Measurements from ENCODE around the gene STARD7.
A peak's percentile ranks its signal among the peaks of the same experiment; 100 is the strongest.

The STARD7 gene

DNA sequence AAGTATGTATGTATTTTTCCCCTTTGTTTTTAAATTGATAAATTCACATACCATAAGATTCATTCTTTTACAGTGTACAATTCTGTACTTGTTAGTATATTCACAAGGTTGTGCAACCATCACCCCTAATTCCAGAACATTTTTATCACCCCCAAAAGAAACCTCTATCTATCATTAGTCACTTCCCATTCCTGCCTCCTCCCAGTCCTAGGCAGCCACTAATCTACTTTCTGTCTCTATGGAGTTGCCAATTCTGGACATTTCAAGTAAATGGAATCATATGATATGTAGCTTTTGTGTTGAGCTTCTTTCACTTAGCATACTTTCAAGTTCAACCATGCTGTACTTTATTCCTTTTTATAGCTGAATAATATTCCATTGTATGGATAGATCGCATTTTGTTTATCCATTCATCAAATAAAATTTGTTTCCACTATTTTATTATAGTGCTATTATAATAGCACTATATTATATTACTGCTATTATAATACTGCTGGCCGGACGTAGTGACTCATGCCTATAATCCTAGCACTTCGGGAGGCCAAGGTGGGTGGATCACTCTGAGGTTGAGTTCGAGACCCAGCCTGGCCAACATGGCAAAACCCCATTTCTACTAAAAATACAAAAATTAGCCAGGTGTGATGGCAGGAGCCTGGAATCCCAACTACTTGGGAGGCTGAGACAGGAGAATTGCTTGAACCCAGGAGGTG is 10.9 kb downstream of the STARD7 start:
- no peak for DNase-seq (ENCODE audit: low spot score)

DNA sequence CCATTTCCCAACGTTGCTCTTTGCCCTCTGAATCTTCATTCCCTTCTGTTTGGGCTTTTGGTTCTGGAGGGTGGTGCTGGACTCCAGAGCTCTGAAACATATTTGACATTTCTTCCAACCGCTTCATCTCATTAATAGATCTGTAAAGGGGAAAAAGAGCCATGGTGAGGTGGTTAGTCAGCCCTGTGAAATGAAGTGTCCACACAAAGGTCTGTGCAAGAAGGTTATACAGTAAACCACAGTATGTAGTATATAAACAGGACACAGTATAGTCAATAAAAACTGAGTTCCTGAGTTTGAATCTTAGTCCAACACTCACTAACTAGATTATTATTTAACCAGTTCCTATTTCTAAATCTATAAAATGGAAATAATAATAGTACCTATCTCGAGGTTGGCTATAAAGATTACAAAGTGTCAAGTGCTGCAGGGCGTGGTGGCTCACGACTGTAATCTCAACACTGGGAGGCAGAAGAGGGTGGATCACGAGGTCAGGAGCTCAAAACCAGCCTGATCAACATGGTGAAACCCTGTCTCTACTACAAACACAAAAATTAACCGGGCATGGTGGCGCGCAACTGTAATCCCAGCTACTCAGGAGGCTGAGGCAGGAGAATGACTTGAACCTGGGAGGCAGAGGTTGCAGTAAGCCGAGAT is 13.1 kb downstream of the STARD7 start:
- DNase-seq (ENCODE audit: low spot score), result no peak

DNA sequence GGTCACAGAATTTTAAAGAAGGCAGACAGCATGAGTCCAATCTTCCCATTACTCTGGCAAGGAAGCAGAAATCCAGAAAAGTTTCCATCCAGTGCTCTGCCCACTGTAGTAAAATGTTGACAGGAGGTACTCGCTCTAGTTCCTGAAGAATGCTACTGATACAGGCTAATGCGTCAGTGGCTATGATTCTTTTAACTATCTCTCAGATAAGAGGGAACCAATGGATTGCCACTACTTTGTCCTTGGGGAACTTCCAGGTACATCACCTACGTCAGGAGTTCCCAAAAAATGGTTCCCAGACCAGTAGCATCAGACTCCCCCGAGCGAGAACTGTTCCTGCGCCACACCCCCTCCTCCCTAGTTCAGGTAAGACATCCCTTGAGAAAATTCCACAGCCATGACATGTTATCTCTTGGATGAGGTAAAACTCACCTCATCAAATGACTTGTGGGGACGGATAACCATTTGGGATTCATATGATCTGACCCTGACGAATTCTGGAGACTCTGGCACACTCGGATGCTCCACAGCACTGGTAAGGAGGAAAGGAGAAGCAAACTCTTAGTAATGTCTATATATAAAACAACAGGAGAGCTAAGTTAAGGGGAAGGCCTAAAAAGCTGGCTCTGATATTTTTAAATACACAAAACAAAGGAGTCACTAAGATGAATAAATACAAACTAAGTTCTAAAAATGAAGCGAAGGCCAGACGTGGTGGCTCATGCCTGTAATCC is 16.5 kb downstream of the STARD7 start:
- no peak for DNase-seq (ENCODE audit: low spot score)

DNA sequence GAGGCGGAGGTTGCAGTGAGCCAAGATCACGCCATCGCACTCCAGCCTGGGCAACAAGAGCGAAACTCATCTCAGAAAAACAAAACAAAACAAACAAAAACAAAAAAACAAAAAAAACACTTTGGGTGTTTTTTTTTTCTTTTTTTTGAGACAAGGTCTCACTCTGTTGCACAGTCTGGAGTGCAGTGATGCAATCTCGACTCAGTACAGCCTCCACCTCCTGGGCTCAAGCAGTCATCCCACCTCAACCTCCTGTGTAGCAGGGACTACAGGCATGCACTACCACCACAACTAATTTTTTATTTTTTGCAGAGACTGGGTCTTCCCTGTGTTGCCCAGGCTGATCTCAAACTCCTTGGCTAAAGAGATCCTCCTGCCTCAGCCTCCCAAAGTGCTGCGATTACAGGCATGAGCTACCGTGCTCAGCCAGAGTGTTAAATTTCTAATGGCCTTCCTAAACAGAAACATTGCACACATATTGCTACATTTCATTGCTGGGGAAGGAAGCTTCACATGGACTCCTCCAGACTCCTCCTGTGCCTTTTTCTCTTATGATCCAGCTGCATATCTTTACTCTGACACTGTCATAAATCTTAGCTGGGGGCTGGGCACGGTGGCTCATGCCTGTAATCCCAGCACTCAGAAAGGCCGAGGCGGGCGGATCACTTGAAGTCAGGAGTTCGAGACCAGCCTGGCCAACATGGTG is 19.7 kb downstream of the STARD7 start:
- no peak for DNase-seq (ENCODE audit: low spot score)

DNA sequence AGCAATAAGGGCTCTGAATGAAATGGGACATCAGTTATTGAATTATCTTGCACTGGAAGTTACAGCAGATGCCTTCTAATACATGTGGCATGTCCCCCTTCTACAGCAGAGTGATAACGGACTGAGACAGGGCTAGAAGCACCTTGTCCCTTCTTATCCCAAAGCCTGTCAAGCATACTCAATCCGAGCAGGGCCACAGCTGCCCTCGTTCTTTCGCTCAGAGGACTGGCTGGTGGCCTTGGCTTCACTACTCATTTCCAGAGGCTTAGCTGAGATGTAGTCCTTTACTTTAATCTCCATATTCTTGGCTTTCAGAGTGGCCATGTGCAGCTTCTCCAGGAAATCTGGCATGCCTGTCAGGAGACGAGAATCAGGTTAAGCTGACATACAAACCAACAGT is 22.1 kb downstream of the STARD7 start:
- DNase-seq (ENCODE audit: low spot score), result no peak

DNA sequence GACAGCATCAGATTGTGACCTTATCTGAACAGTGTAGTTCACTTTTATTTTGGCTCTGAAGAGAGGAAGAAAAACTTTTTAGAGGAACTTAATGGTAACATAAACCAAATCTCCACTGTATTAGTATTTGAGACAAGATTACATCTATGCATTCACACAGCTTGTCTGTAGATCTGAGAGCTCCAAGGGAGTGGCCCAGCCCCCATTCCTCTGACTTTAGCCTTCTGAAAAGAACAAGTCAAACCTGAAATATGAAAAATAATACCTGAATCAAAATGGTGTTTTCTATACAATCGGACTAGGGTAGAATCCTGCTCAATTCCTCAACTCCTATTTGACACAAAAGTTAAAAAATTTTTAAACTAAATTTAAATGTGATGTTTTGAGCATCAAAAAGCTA is 23.1 kb downstream of the STARD7 start:
- no peak for DNase-seq (ENCODE audit: low spot score)

DNA sequence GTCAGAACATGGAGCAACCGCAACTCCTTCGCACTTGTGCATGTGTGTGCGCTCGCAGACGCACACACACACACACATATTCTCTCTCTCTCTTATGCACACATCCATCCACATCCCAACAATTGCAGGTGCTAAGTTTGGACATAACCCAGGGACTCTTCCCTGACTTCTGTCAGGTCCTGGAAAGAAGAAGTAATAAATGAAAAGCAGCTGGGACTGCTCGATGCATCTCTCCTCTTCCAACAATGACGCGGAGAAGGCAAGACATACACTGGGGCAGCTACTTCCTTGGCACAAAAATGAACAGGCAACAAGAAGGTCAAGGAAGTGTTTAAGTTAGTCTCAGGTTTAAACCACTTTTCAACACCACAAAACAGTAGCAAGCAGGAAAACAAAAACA is 23.6 kb downstream of the STARD7 start:
- no peak for DNase-seq (ENCODE audit: low spot score)

DNA sequence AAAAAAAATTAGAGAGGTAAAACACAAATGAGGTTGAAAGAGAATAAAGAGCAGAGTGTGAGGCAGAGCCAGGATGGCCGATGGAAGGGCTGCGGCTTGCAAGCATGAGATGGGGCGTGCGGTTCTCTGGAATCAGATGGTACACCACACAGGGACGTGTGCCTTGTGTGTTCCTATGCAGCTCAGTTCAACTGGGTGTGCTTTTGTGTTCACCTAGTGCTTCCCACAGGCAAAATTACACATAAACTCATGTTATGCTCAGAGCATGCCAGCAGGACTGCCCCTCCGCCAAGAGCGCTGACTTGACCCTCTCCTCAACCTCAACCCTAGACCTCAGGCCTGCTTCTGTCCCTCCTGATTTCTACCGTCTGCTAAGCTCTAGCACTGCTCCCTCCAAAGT is 24.4 kb downstream of the STARD7 start:
- DNase-seq (ENCODE audit: low spot score), result no peak

DNA sequence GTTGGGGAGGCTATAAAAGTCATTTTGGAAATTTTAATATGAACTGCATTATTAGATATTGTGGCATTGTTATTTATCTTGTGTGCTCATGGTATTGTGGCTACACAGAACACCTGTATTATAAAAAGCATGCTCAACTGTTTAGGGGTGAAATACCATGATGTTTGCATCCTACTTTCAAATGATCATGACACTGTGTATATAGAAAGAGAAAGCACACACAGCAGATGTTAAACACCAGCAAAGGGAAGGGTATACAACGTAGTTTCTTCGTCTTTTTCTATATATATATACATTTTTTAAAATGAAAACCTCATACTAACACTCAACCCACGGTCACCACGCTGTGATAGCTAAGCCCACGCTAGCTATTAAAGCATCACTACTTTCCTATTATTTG is 27.1 kb downstream of the STARD7 start:
- DNase-seq (ENCODE audit: low spot score), result no peak

DNA sequence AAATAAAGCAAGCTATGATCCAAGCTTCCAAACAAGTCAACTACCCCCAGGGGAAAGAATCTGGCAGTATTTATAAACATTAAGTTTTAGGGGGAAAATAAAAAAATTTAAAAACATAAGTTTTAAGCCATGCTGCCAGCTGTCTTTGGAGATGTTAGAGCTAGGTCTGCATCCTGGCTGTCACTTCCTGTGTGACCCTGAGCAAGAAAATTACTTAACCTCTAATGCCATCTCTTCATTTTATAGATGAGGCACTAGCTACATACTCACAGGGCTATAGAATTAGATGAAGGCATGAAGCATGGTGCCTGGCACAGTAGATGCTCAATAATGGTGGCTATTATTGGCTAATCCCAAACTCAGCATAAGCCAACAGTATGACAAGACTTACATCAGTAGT is 28.1 kb downstream of the STARD7 start:
- no peak for DNase-seq (ENCODE audit: low spot score)

DNA sequence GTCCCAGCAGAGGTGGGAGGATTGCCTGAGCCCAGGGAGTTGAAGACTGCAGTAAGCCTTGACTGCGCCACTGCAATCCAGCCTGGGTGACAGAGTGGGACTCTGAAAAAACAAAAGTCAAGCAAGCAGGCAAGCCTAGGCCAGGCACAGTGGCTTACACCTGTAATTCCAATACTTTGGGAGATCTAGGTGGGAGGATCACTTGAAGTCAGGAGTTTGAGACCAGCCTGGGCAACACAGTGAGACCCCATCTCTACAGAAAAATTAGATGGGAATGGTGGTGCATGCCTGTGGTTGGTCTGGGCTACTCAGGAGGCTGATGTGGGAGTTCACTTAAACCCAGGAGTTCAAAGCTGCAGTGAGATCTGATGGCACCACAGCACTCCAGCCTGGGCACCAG is 28.6 kb downstream of the STARD7 start:
- DNase-seq (ENCODE audit: low spot score), result no peak

DNA sequence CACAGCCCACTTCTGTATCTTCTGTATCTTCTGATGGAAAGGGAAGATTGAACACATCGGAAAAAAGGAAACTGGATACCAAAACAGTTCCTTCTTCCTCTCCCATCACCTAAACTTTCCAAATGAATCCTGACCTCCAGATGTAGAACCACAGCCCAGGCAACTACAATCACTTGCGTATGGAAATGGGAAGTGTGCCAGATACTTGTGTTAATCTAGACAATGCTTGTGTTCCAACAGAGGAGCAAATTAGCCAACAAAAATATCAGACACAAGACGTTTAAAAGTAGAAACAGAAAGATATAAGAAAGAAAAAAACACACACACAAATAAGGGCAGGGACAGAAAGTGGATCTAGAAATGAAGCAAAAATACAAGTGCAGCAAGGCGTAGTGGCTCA is 32.0 kb downstream of the STARD7 start:
- DNase-seq (ENCODE audit: low spot score), result no peak

DNA sequence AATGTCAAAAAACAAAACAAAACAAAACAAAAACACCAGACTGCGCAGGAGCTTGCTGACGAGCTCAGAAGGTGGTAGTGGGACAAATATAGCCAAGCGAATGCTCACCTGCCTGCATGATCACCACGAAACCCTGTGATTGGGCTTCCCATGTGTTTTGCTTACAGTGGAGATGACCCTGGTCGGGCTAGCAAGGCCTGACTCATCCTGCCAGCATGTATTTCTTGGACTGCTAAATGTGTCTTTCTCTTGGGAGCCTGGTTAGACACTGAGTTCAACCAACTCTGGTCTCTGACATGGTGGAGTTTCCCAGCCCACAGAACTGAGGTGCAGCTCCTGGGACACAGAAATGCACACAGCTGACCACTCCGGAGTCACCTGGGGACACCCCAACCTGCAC is 32.7 kb downstream of the STARD7 start:
- no peak for DNase-seq (ENCODE audit: low spot score)

DNA sequence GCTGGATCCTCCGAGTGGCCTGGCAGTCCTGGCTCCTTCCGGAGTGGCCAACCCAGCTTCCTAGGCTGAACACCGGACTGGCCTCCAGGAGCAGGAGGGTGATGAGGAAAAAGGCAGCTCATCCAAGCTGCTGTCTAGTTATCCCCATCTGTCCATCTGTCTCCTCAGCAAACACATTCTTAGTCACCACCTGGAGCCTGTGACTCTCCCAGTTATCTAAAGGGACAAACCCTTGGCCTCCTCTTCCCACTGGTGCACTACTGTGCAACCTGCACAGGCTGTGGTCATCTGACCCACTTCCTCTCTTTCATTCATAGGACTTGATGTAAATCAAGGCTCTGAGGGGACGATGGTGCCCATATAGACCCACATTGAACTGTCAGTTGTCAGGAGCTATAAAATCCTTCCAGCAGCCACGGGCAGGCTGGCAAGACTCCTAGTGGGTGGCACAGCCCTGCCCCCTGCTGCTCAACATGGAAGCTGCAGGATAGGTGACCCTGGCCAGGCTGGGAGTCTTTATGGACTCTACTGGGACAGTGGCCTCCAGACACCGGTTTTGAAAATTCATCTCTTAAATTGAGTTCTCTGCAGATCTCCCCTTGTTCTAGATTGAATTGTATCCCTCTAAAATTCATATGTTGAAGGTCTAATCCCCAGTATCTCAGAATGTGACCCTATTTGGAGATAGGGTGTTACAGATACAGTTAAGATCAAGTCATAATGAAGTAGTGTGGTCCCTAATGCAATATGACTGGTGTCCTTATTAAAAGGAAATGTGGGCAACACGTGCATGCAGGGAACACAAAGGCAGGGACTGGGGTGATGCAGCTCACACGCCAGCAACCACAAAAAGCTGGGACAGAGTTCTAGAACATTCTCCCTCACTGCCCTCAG is 34.1 kb downstream of the STARD7 start:
- DNase-seq (ENCODE audit: low spot score), result peak; percentile 84

DNA sequence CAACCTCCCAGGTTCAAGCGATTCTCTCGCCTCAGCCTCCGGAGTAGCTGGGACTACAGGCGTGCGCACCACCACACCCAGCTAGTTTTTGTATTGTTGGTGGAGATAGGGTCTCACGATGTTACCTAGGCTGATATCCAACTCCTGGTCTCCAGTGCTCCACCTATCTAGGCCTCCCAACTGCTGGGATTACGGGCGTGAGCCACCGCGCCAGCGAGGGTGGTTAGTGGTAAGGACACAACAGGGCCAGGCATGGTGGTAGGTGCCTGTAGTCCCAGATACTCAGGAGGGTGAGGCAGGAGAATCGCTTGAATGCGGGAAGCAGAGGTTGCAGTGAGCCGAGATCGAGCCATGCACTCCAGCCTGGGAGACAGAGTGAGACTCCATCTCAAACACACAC is 36.8 kb downstream of the STARD7 start:
- no peak for DNase-seq (ENCODE audit: low spot score)

DNA sequence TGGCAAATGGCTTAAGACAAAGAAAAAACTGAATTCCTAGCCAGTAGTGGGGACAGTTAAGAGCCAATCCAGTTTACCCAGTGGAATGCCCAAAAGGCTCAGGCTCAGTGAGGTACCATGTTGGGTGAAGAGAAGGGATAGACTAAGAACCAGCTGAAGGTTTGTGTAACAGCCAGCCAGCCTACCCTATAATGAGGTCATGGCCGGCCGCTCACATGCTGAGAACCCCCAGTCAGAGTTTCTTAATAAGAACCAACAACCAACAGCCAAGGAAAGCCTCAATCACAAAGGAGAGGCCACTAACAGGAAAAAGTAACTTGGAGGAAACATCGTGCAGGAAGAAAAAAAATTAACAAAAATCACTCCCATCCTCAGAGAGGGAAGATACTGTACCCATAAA is 38.0 kb downstream of the STARD7 start:
- no peak for DNase-seq (ENCODE audit: low spot score)

DNA sequence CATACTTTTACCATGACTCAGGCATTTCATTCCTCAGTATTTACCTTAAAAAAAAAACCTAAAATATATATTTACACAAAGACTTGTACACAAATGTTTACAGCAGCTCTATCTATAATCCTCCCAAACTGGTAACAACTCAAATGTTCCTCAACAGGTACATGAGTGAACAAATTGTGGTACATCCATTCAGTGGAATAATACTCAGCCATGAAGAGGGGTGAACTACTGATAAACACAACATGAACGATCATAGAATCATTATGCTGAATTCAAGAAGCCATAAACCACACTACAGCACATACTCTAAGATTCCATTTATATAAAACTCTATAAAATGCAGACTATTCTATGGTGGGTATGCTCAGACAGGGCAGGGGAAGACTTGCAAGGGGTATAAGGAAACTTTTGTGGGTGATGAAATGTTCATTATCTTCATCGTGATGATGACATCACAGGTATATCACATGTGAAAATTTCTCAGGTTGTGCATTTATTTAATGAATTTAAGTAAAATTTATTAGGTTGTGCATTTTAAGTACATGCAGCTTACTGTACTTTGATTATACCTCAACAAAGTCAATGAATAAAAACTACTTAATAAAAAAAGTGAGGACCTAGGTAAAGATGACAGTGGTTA is 38.6 kb downstream of the STARD7 start:
- no peak for DNase-seq (ENCODE audit: low spot score)

DNA sequence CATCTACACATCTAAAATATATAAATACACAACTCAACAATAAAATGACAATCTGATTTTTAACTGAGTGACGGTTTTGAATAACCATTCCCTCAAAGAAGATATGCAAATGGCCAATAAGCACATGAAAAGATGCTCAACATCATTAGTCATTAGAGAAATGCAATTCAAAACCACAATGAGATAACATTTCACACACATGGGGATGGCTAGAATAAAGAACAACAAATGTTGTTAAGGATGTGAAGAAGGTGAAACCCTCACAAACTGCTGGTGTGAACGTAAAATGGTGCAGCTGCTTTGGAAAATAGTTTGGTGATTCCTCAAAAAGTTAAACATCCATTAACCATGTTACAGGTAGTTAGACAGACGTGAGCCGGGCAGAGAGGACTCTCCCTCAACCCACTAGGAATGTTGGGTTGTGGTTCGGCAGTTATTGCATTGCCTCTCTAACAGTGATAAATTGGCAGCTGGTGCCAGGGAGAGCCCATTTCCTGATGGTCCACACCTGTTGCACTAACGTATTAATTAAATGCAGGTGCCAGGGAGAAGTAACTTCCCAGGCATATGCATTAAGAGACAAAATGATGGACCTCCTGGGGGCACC is 41.1 kb downstream of the STARD7 start:
- DNase-seq (ENCODE audit: low spot score), result no peak

DNA sequence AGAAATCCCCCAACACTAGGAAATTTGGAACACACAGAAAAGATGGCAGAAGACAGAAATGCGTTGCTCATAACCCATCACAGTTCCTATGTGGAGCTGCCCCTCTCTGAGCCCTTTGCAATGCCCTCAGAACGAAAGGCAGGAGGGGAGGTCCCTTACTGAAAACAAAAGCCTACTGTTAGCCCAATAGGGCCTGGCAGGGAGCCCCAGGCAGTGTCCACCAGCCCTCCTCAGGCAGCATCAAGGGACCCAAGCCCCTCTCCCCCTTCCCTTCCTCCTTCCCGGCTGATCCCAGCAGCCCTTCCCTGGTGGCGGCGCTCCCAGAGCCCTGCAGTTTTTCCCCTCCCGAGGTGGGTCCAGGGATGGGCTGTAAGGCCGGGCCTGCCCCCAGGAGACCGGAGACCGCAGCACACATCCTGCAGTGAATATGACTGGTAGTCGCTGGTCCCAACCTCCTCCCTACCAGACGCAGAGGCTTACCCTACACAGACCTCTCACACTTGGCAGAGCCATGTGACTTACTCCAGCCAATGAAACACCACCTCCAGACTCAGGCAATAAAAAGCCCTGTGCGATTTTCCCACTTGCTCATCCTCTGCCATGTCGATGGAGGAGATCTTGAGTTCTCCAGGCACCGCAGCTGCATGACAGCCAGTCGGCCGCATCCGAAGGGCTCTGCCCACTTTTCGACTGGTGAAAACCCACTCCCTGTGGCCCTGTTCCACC is 44.0 kb downstream of the STARD7 start:
- no peak for DNase-seq (ENCODE audit: low spot score)

DNA sequence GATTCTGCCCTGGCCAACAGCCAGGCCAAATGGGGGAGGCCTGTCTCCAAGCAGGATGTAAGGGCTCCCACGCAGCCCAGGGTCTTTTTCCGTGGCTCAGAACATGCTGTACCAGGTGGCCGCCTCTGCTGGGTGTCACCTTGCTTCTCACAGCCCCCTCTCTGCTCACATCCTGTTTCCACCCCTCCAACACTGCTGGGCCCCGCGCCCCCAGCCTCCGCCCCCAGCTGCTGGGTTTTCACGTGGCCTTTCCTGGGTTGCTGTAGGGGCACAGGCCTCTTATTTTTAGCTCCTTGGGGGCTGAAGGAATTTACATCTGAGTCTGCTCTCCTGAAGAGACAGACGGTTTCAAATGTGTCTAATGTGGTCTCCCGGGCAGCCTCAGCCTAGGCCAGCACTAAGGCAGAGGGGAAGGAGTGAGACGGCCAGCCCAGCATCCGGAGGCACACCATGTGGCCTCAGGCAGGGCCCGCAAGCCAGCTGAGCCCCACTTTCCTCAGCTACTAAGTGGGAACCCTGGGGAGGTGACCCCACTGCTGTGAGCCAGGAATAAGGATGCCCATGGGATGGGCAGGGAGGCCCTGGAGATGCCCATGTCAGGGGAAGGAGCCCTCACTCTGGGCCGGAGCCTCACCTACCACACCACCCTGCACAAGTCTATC is 44.7 kb downstream of the STARD7 start:
- DNase-seq (ENCODE audit: low spot score), result no peak

Measured in HuH-7 (cell line).